H1 (cell line): ENCODE measurements around the gene SBDS. TPM values are rescaled to one million over a fixed set of nuclear protein-coding genes. Genes with fewer than 3 reads are reported as not detected.

ENCODE experiments used
- ASH2L ChIP-seq: fragments of 200-600, 300-600 bp; sonication (generic); IDR thresholded peaks from one replicate; pipeline ENCODE4 v1.7.1; 2017; ENCODE audit warnings: low read length
- KDM1A ChIP-seq: fragments of 200-600, 300-600 bp; sonication (generic); IDR thresholded peaks from 2 replicates; pipeline ENCODE4 v1.7.1; 2016; ENCODE audit warnings: mild to moderate bottlenecking, low read length, borderline replicate concordance
- polyA plus RNA-seq, 7 experiments: library from polyadenylated mRNA; depleted of rRNA in 3 of 7; stranded (reverse) in 5 of 7; unstranded in 2 of 7; fragments of >200 nt in 5 of 7; fragments of 200-250 nt in 2 of 7; gene quantifications; 1 replicate in 5 of 7; 2 replicates in 1 of 7; 4 replicates in 1 of 7; pipeline versions ENCODE4 v1.2.1 to v1.2.3, GENCODE V29; 2011 to 2013; ENCODE audit warnings: missing spikeins in 2 of 7, mixed read lengths in 2 of 7
- total RNA-seq: library from RNA; stranded (reverse); fragmentation: NEBNext Ultra II Directional; extraction: Animal tissue kit (Norgen Biotek cat#: 25700); gene quantifications from 2 replicates; pipeline ENCODE4 v1.2.1, GENCODE V29; 2021
- TF ChIP-seq, protein P1 (sequence below): fragments of 300-600 bp; sonication (generic); IDR thresholded peaks from 2 replicates; pipeline ENCODE4 v1.7.1; 2012; ENCODE audit warnings: low read length, moderate library complexity, mild to moderate bottlenecking, inconsistent platforms; ENCODE audit not compliant: insufficient replicate concordance

SBDS gene
- total and polyA plus RNA-seq, 2 of the 8 experiments (the other 6 are each of a cell fraction or from before 2014, with no cell fraction given) = 8.2 to 27.5 TPM

DNA sequence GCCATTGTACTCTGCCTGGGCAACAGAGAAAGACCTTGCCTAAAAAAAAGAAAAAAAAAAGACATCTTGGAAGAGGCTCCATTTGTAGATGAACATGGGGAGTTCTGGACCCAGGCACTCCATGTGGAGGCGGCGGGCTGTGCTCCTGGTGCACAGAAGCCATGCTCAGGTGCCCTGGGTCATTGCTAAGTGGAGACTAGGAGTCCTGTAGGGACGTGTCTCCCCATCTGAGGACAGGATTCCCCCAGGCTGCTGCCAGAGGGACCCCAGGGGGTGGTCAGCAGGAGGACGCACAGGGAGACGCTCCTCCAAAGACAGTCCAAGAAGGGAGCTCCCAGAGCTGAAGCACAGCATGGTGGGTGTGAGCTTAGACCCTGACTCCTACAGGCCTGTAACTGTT is 34.3 kb downstream of the SBDS start (continued):
- TF ChIP-seq KDM1A (no peak), ASH2L (no peak)
- TF ChIP-seq, protein P1, sequence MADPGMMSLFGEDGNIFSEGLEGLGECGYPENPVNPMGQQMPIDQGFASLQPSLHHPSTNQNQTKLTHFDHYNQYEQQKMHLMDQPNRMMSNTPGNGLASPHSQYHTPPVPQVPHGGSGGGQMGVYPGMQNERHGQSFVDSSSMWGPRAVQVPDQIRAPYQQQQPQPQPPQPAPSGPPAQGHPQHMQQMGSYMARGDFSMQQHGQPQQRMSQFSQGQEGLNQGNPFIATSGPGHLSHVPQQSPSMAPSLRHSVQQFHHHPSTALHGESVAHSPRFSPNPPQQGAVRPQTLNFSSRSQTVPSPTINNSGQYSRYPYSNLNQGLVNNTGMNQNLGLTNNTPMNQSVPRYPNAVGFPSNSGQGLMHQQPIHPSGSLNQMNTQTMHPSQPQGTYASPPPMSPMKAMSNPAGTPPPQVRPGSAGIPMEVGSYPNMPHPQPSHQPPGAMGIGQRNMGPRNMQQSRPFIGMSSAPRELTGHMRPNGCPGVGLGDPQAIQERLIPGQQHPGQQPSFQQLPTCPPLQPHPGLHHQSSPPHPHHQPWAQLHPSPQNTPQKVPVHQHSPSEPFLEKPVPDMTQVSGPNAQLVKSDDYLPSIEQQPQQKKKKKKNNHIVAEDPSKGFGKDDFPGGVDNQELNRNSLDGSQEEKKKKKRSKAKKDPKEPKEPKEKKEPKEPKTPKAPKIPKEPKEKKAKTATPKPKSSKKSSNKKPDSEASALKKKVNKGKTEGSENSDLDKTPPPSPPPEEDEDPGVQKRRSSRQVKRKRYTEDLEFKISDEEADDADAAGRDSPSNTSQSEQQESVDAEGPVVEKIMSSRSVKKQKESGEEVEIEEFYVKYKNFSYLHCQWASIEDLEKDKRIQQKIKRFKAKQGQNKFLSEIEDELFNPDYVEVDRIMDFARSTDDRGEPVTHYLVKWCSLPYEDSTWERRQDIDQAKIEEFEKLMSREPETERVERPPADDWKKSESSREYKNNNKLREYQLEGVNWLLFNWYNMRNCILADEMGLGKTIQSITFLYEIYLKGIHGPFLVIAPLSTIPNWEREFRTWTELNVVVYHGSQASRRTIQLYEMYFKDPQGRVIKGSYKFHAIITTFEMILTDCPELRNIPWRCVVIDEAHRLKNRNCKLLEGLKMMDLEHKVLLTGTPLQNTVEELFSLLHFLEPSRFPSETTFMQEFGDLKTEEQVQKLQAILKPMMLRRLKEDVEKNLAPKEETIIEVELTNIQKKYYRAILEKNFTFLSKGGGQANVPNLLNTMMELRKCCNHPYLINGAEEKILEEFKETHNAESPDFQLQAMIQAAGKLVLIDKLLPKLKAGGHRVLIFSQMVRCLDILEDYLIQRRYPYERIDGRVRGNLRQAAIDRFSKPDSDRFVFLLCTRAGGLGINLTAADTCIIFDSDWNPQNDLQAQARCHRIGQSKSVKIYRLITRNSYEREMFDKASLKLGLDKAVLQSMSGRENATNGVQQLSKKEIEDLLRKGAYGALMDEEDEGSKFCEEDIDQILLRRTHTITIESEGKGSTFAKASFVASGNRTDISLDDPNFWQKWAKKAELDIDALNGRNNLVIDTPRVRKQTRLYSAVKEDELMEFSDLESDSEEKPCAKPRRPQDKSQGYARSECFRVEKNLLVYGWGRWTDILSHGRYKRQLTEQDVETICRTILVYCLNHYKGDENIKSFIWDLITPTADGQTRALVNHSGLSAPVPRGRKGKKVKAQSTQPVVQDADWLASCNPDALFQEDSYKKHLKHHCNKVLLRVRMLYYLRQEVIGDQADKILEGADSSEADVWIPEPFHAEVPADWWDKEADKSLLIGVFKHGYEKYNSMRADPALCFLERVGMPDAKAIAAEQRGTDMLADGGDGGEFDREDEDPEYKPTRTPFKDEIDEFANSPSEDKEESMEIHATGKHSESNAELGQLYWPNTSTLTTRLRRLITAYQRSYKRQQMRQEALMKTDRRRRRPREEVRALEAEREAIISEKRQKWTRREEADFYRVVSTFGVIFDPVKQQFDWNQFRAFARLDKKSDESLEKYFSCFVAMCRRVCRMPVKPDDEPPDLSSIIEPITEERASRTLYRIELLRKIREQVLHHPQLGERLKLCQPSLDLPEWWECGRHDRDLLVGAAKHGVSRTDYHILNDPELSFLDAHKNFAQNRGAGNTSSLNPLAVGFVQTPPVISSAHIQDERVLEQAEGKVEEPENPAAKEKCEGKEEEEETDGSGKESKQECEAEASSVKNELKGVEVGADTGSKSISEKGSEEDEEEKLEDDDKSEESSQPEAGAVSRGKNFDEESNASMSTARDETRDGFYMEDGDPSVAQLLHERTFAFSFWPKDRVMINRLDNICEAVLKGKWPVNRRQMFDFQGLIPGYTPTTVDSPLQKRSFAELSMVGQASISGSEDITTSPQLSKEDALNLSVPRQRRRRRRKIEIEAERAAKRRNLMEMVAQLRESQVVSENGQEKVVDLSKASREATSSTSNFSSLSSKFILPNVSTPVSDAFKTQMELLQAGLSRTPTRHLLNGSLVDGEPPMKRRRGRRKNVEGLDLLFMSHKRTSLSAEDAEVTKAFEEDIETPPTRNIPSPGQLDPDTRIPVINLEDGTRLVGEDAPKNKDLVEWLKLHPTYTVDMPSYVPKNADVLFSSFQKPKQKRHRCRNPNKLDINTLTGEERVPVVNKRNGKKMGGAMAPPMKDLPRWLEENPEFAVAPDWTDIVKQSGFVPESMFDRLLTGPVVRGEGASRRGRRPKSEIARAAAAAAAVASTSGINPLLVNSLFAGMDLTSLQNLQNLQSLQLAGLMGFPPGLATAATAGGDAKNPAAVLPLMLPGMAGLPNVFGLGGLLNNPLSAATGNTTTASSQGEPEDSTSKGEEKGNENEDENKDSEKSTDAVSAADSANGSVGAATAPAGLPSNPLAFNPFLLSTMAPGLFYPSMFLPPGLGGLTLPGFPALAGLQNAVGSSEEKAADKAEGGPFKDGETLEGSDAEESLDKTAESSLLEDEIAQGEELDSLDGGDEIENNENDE = no peak
